Activated CD8-positive, alpha-beta T cell treated with anti-CD3 and anti-CD28 coated beads, Interleukin-2, amount 10 ng/mL, durations not matched to agents 7 days and 5 days (primary cell): Measurements from ENCODE around the gene N4BP2. TPM values are rescaled to one million over a fixed set of nuclear protein-coding genes. Genes with fewer than 3 reads are reported as not detected.
A peak's percentile ranks its signal among the peaks of the same experiment; 100 is the strongest.
"Not testable (repeated sequence)": the region's sequence is repeated elsewhere in the genome, so short reads cannot be mapped to it uniquely, and the experiment has no call there.

Experiments
- ATAC-seq: fragments of 150-1000 bp; cut with Tn5 transposase; one replicate; pipeline ENCODE4 v1.10.0; 2021; ENCODE audit warnings: moderate library complexity
- CTCF ChIA-PET: fragments of 350-600 bp; sonication (Branson Sonifier 250); formaldehyde crosslinking; loops from one replicate; lab custom pipeline; 2021; ENCODE audit warnings: antibody characterized with exemption; lab: Charles Lee
- POLR2A ChIA-PET: fragments of 350-600 bp; sonication (Branson Sonifier 250); formaldehyde crosslinking; loops from one replicate; lab custom pipeline; 2021; ENCODE audit warnings: antibody characterized with exemption; lab: Charles Lee
- DNase-seq: peaks from one replicate; pipeline ENCODE4 v3.0.0-alpha.2; 2020
- H3K27ac Mint-ChIP-seq: one replicate; pipeline ENCODE4 v1.8.0; 2021; ENCODE audit warnings: mild to moderate bottlenecking, mixed read lengths
- H3K27me3 Mint-ChIP-seq: one replicate; pipeline ENCODE4 v1.8.0; 2021; ENCODE audit warnings: low read depth, mixed read lengths
- H3K36me3 Mint-ChIP-seq: one replicate; pipeline ENCODE4 v1.8.0; 2021; ENCODE audit warnings: low read depth, mixed read lengths
- H3K4me1 Mint-ChIP-seq: one replicate; pipeline ENCODE4 v1.8.0; 2021; ENCODE audit warnings: low read depth, mixed read lengths
- H3K4me3 Mint-ChIP-seq: one replicate; pipeline ENCODE4 v1.8.0; 2021; ENCODE audit warnings: mild to moderate bottlenecking, mixed read lengths
- H3K9me3 Mint-ChIP-seq: one replicate; pipeline ENCODE4 v1.8.0; 2022; ENCODE audit warnings: mixed read lengths; ENCODE audit not compliant: insufficient read depth
- total RNA-seq, 2 experiments: library from RNA; stranded (reverse); gene quantifications; one replicate each; pipeline ENCODE4 v1.2.3, GENCODE V29; 2021

N4BP2 gene
- total RNA-seq, 2 experiments from 2014 or later, result 25.1 to 29.0 TPM

DNA sequence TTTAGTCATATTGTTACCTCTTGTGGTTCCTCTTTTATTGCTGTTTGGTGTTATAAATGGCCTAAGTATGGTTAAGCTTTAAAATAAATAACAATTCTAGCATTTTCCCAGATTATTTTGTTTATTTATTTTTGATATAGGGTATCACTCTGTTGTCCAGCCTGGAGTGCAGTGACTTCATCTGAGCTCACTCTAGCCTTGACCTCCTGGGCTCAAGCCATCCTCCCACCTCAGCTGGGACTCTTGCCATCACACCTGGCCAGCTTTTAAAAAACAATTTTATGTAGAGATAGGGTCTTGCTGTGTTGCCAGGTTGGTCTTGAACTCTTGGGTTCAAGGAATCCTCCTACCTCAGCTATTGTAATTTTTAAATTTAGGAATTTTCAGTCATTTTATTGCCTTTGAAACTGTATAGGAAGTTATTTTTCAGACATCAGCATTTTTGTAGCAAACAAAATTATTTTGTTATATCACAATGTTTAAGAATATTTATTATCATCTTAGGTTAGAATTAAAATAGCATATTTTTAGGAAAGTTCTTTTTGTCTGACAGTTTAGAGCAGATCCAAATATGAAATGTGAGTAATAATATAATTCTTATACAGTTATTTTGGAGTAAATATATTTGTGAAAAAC lies 73.9 kb downstream of the N4BP2 start:
- H3K4me1 Mint-ChIP-seq, result peaks cover under 1% of the 10 kb centered on the region
- POLR2A ChIA-PET, result interaction anchor here (0.7 kb wide), 2 partner anchors 10 to 91 kb away, joined by 3 to 4 read pairs; no protein-coding TSS in a partner anchor
- DNase-seq (no peak), ATAC-seq (no peak)
- H3K27ac Mint-ChIP-seq, result no peak overlapping the region
- peaks cover under 1% of the 10 kb centered on the region for H3K9me3 Mint-ChIP-seq
- CTCF ChIA-PET, result interaction anchor here (1.0 to 1.6 kb wide), 6 partner anchors 9 to 195 kb away, joined by 3 to 4 read pairs (median 3); no protein-coding TSS in a partner anchor
- no peak overlapping the region for H3K4me3 Mint-ChIP-seq
- H3K36me3 Mint-ChIP-seq, result peaks cover 15% of the 10 kb centered on the region
- H3K27me3 Mint-ChIP-seq, result no peaks in the 10 kb centered on the region

DNA sequence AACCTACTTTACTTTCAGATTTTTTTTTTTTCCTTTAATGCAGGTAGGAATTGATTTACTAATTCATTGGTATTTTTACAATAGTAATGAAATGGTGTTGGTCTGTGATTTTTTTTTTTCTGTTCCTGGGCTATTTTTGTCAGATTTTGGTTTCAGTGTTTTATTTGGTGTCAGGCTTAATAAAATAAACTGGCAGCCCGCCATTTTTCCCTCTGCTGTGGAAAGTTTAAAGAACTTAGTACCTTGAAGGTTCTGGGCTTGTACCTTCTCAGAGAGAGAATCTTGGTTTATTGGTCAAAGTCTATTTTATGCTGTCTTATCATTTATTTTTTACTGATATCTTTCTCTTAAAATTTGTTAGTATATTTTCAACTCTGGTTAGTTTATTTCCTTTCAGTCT lies 76.2 kb downstream of the N4BP2 start:
- no peak overlapping the region for H3K4me3 Mint-ChIP-seq
- DNase-seq (no peak), ATAC-seq (no peak)
- H3K4me1 Mint-ChIP-seq, result no peaks in the 10 kb centered on the region
- ChIA-PET CTCF (no interaction called here), POLR2A (no interaction called here)
- peaks cover 4% of the 10 kb centered on the region for H3K9me3 Mint-ChIP-seq
- H3K27ac Mint-ChIP-seq, result no peak overlapping the region
- no peaks in the 10 kb centered on the region for H3K27me3 Mint-ChIP-seq
- peaks cover 31% of the 10 kb centered on the region for H3K36me3 Mint-ChIP-seq

DNA sequence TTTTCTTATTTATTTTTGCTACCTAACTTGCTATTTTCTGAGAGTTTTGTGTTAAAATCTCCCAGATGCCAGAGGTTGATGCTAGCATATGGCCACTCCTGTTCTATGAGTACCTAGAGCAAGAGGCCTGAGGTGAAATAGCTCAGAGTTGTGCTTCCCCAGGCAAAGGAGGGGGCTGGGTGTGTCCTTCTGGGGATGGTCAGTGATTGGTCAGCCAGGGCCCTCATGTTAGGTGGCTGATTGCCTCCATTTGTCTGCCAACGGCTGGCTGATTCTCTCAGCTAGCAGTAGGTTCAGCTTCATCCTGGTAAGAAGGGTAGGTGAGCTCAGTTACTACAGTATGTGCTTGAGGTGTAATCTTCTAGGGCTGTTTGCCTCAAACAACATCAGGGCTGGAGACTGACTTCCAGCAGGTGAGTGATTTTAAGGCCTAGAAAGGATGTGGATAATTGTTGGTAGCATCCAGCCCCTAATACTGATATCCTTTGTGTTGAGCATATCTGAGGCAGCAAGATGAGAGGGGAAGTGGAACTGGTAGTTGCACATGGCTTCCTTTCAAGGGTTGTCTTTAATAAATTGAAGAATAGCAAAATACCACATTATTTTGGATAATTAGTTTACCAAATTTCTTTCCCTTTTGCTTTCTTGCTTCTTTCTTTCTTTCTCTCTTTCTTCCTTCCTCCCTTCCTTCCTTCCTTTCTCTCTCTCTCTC lies 77.7 kb downstream of the N4BP2 start:
- H3K4me3 Mint-ChIP-seq, result no peak overlapping the region
- peaks cover 4% of the 10 kb centered on the region for H3K9me3 Mint-ChIP-seq
- no peak for ATAC-seq
- no peak overlapping the region for H3K27ac Mint-ChIP-seq
- H3K4me1 Mint-ChIP-seq, result no peaks in the 10 kb centered on the region
- no peaks in the 10 kb centered on the region for H3K27me3 Mint-ChIP-seq
- no peak for DNase-seq
- peaks cover 38% of the 10 kb centered on the region for H3K36me3 Mint-ChIP-seq
- CTCF ChIA-PET, result no interaction called here
- POLR2A ChIA-PET, result no interaction called here

DNA sequence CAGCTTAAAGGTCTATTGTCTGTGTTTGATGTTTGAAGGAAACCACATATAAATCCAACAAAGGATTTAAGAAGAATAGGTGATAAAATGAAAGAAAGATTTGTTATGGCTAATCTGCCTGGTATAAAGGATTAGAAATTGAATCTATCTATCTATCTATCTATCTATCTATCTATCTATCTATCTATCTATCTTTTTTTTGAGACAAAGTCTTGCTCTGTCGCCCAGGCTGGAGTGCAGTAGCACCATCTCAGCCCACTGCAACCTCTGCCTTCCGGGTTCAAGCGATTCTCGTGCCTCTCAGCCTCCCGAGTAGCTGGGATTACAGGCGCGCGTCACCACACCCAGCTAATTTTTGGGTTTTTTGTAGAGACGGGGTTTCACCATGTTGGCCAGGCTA lies 79.6 kb downstream of the N4BP2 start:
- H3K4me1 Mint-ChIP-seq, ATAC-seq, H3K27ac Mint-ChIP-seq, H3K9me3 Mint-ChIP-seq, POLR2A ChIA-PET, H3K4me3 Mint-ChIP-seq, H3K27me3 Mint-ChIP-seq, CTCF ChIA-PET, DNase-seq: not testable (repeated sequence)
- peaks cover 40% of the 10 kb centered on the region for H3K36me3 Mint-ChIP-seq

DNA sequence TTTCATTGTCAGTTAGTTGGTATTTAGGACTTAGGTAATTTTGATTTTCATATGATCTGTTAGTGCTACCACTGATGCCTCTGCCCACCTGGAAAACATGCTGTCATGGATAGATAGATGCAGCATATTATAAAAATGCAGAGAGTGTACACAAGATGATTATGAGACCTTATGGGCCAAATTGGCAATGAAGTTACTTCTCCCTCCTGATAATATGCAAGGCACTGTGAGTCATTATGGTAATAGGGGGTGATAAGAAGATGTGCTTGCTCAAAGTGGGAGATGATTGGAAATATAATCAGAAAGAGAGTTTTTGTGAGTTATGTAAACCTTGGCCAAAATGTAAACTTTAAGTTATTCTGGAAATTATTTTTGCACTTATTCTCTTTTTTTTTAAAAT lies 83.5 kb downstream of the N4BP2 start:
- no peaks in the 10 kb centered on the region for H3K27me3 Mint-ChIP-seq
- no peak for DNase-seq
- CTCF ChIA-PET, result no interaction called here
- POLR2A ChIA-PET, result no interaction called here
- no peak for ATAC-seq
- no peak overlapping the region for H3K4me3 Mint-ChIP-seq
- peaks cover 4% of the 10 kb centered on the region for H3K9me3 Mint-ChIP-seq
- H3K27ac Mint-ChIP-seq, result no peak overlapping the region
- H3K36me3 Mint-ChIP-seq, result peaks cover 52% of the 10 kb centered on the region
- H3K4me1 Mint-ChIP-seq, result no peaks in the 10 kb centered on the region

DNA sequence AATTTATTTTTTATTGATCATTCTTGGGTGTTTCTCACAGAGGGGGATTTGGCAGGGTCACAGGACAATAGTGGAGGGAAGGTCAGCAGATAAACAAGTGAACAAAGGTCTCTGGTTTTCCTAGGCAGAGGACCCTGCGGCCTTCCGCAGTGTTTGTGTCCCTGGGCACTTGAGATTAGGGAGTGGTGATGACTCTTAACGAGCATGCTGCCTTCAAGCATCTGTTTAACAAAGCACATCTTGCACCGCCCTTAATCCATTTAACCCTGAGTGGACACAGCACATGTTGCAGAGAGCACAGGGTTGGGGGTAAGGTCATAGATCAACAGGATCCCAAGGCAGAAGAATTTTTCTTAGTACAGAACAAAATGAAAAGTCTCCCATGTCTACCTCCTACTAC lies 83.9 kb downstream of the N4BP2 start:
- ATAC-seq, POLR2A ChIA-PET, H3K4me3 Mint-ChIP-seq, H3K27ac Mint-ChIP-seq, DNase-seq, CTCF ChIA-PET, H3K27me3 Mint-ChIP-seq, H3K9me3 Mint-ChIP-seq, H3K4me1 Mint-ChIP-seq: not testable (repeated sequence)
- peaks cover 49% of the 10 kb centered on the region for H3K36me3 Mint-ChIP-seq

DNA sequence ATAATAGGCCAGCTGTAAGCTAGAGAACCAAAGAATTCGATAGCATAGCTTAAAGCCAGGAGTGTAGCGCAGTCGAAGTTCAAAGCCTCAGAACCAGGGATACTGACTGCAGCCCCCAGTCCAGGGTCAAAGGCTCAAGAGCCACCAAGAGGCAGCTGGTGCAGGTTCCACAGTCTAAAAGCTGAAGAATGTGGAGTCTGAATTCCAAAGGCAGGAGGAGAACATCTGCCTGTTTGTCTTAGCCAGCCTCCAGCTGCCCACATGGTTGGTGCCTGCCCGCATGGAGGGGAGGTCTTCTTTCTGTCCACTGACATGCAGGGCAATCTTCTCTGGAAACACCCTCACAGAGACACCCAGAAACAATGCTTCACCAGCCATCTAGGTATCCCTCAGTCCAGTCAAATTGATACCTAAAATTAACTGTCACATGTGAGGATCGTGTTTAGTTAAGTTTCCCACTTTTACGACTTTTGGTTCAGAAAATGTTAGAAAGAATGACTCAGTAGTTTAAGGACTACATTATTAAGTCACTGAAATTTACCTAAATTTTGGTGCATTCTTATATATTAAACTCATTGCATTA lies 87.4 kb downstream of the N4BP2 start:
- ATAC-seq, result no peak
- Mint-ChIP-seq H3K27ac (no peak overlapping the region), H3K9me3 (no peaks in the 10 kb centered on the region), H3K36me3 (peaks cover 38% of the 10 kb centered on the region), H3K27me3 (no peaks in the 10 kb centered on the region), H3K4me3 (no peak overlapping the region), H3K4me1 (peaks cover 1% of the 10 kb centered on the region)
- ChIA-PET POLR2A (interaction anchor here (0.6 kb wide), 1 partner anchor 43 kb away, joined by 3 read pairs; no protein-coding TSS in a partner anchor), CTCF (no interaction called here)
- DNase-seq, result no peak

DNA sequence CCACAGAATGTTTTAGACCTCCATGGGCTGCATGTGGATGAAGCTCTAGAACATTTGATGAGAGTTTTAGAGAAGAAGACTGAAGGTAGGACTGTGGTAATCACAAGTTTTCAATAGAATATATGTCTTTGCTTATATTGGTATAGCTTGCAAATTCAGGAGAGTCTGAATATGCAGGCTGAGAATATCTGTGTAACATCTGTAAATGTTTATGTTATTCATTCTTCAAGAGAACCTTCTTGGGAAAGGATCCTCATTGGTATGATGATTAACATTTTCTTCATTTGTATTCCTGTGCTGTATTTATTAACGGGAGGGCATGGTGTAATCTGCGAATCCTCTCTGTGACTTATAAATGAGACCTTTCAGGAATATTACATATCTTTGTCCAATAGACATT lies 88.1 kb downstream of the N4BP2 start:
- Mint-ChIP-seq H3K4me3 (no peak overlapping the region), H3K36me3 (peaks cover 41% of the 10 kb centered on the region), H3K9me3 (no peaks in the 10 kb centered on the region), H3K27me3 (no peaks in the 10 kb centered on the region), H3K4me1 (peaks cover 4% of the 10 kb centered on the region), H3K27ac (no peak overlapping the region)
- ChIA-PET CTCF (no interaction called here), POLR2A (no interaction called here)
- ATAC-seq, result no peak
- no peak for DNase-seq

DNA sequence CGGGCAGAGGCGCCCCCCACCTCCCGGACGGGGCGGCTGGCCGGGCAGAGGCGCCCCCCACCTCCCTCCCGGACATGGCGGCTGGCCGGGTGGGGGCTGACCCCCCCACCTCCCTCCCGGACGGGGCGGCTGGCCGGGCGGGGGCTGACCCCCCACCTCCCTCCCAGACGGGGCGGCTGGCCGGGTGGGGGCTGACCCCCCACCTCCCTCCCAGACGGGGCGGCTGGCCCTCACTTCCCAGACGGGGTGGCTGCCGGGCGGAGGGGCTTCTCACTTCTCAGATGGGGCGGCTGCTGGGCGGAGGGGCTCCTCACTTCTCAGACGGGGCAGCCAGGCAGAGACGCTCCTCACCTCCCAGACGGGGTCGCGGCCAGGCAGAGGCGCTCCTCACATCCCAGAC lies 90.8 kb downstream of the N4BP2 start:
- ATAC-seq, H3K27me3 Mint-ChIP-seq, H3K4me3 Mint-ChIP-seq, DNase-seq, H3K27ac Mint-ChIP-seq, CTCF ChIA-PET: not testable (repeated sequence)
- peaks cover 54% of the 10 kb centered on the region for H3K36me3 Mint-ChIP-seq
- H3K4me1 Mint-ChIP-seq, result peaks cover 14% of the 10 kb centered on the region
- POLR2A ChIA-PET, result interaction anchor here (1.1 kb wide), 1 partner anchor 15 kb away, joined by 3 read pairs; no protein-coding TSS in a partner anchor
- H3K9me3 Mint-ChIP-seq, result peaks cover 13% of the 10 kb centered on the region

DNA sequence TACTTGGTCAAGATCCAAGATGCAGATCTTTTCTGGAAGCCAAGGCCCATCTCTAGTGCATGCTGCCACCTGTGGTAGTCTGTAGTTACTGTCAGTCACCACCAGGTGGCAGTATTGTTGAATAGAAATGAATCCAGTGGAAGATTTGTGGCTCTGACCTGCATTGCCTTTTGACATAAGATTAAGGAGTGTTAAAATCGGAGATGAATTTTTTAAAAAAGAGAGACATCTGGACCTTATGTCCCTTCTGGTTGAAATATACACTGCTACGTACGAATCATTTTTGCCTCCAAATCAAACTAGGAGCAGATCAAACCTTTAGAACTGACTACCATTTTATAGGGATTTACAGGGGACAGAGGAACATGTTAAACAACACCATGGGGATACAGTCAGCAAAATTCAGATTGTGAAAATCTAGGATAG lies 93.3 kb downstream of the N4BP2 start:
- Mint-ChIP-seq H3K4me3 (no peak overlapping the region), H3K4me1 (peaks cover 28% of the 10 kb centered on the region), H3K36me3 (peaks cover 59% of the 10 kb centered on the region), H3K27me3 (no peaks in the 10 kb centered on the region), H3K9me3 (peaks cover 13% of the 10 kb centered on the region), H3K27ac (peak overlapping the region; percentile 69)
- ChIA-PET POLR2A (interaction anchor here (1.6 kb wide), 1 partner anchor 45 kb away, joined by 4 read pairs; no protein-coding TSS in a partner anchor), CTCF (interaction anchor here (0.6 to 1.7 kb wide), 14 partner anchors 42 to 1415 kb away, joined by 3 to 7 read pairs (median 4); no protein-coding TSS in a partner anchor)
- peak; percentile 93 for ATAC-seq
- peak; percentile 87 for DNase-seq

DNA sequence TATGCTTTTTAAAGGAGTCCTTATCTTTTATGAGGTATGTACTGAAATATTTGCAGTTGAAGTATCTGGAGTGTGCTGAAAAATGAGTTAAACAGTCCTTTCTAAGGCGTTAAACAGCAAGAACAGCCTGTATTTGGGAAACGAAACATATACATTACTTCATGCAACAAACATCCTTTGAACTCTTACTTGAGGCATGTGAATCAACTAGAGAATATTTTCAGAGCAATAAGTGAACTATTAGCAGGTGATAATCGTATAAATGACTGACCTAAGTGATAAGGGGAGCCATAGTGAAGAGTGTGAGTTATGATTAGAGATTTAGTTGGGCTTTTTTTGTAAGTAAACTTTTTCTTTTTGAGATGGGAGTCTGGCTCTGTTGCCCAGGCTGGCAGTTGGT lies 94.3 kb downstream of the N4BP2 start:
- Mint-ChIP-seq H3K4me1 (peaks cover 28% of the 10 kb centered on the region), H3K9me3 (peaks cover 13% of the 10 kb centered on the region)
- POLR2A ChIA-PET, result interaction anchor here (1.6 to 2.9 kb wide), 2 partner anchors 44 to 49 kb away, joined by 4 to 20 read pairs; no protein-coding TSS in a partner anchor

More for the DNA sequence above, 94.3 kb downstream of the N4BP2 start:
- ATAC-seq (no peak), DNase-seq (no peak)
- Mint-ChIP-seq H3K27ac (no peak overlapping the region), H3K27me3 (no peaks in the 10 kb centered on the region), H3K36me3 (peaks cover 59% of the 10 kb centered on the region), H3K4me3 (no peak overlapping the region)
- CTCF ChIA-PET, result interaction anchor here (0.7 to 3.5 kb wide), 11 partner anchors 41 to 1416 kb away, joined by 3 to 22 read pairs (median 7); partner anchors contain the start of gene N4BP2
